Fibroblast of the aortic adventitia (primary cell): Measurements from ENCODE around the gene CTDP1. TPM values are rescaled to one million over a fixed set of nuclear protein-coding genes. Genes with fewer than 3 reads are reported as not detected.

Experiments
- DNase-seq: peaks from one replicate; pipeline ENCODE4 v3.0.0-alpha.2; 2010; ENCODE audit warnings: low read depth
- H3K4me3 ChIP-seq: 2 replicates; pipeline ENCODE4 v1.5.1; 2011; ENCODE audit warnings: low read depth, mild to moderate bottlenecking, control low read depth, low read length, moderate library complexity
- total RNA-seq: library from RNA; depleted of rRNA; stranded (reverse); fragments of >200 nt; gene quantifications from 2 replicates; pipeline ENCODE4 v1.2.3, GENCODE V29; 2012; ENCODE audit warnings: low replicate concordance
- TF ChIP-seq, protein P1 (sequence below): IDR thresholded peaks from 2 replicates; pipeline ENCODE4 v1.5.1; 2011; ENCODE audit warnings: mild to moderate bottlenecking, low read length, control low read depth, inconsistent platforms; ENCODE audit not compliant: insufficient read depth

The CTDP1 gene
- total RNA-seq, 1 donor, result 14.1 TPM

DNA sequence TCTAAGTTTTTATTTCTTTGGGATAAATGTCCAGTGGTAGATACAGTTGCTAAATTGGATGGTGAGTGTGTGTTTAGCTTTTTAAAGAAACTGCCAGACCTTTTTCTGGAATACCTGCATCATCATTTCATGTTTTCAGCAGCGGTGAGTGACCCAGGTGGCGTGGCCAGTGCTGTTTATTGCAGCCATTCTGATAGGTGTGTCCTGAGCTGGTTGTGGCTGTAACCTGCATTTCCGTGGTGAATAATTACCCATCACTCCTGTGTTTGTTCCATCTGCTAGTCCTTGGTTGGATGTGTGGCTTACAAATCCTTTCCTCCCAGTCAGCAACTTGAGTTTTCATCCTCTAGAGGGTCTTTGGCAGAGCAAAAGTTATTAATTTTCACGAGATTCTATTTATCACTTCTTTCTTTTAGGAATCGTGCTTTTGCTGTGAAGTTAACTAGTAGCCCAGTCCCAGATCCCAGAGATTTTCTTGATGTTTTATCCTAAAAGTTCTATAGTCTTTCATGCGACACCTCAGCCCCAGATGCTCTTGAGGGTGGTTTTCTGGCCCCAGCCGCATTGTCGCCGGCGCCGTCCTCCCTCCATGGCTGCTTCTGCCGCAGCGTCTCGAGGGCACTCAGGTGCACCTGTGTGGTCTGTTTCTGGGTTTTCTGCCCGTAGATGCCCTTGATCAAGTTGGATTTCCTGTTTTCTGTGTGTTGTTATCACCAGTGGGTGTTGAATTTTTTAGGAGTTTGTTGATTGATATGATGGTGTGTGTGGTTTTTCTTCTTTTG lies 44.9 kb downstream of the CTDP1 start:
- no peak for DNase-seq
- TF ChIP-seq, protein P1, sequence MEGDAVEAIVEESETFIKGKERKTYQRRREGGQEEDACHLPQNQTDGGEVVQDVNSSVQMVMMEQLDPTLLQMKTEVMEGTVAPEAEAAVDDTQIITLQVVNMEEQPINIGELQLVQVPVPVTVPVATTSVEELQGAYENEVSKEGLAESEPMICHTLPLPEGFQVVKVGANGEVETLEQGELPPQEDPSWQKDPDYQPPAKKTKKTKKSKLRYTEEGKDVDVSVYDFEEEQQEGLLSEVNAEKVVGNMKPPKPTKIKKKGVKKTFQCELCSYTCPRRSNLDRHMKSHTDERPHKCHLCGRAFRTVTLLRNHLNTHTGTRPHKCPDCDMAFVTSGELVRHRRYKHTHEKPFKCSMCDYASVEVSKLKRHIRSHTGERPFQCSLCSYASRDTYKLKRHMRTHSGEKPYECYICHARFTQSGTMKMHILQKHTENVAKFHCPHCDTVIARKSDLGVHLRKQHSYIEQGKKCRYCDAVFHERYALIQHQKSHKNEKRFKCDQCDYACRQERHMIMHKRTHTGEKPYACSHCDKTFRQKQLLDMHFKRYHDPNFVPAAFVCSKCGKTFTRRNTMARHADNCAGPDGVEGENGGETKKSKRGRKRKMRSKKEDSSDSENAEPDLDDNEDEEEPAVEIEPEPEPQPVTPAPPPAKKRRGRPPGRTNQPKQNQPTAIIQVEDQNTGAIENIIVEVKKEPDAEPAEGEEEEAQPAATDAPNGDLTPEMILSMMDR, result no peak
- H3K4me3 ChIP-seq, result no peak overlapping the region

DNA sequence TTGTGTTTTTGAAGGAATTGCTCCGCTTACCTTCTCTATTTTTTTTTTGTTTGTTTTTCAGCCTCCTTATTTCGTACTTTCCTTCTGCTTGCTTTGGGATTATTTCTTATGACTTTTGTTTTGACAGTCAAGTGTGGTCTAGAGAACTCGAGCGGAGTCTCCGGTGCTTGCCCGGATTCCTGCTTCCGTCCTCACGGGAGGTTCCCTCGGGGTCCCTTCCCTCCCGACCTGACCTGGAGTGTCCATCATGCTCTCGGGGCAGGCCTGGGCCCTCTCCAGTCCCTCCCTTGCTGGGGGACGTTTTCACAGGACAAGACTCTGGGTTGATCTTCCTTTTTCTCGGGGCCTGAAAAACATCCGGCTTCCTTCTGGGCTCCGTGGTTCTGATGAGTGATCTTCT lies 45.9 kb downstream of the CTDP1 start:
- TF ChIP-seq, protein P1, result no peak
- no peak overlapping the region for H3K4me3 ChIP-seq
- DNase-seq, result no peak

DNA sequence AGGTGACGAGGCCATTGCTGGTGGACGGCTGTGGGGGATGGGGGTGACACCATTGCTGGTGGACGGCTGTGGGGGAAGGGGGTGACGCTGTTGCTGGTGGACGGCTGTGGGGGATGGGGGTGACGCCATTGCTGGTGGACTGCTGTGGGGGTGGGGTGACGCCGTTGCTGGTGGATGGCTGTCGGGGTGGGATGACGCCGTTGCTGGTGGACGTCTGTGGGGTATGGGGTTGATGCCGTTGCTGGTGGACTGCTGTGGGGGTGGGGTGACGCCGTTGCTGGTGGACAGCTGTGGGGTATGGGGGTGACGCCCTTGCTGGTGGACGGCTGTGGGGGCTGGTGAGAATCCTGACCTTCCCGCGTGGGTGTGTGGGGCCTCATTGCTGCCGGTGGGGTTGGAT lies 47.1 kb downstream of the CTDP1 start:
- TF ChIP-seq, protein P1, result no peak
- H3K4me3 ChIP-seq, result no peak overlapping the region
- no peak for DNase-seq

DNA sequence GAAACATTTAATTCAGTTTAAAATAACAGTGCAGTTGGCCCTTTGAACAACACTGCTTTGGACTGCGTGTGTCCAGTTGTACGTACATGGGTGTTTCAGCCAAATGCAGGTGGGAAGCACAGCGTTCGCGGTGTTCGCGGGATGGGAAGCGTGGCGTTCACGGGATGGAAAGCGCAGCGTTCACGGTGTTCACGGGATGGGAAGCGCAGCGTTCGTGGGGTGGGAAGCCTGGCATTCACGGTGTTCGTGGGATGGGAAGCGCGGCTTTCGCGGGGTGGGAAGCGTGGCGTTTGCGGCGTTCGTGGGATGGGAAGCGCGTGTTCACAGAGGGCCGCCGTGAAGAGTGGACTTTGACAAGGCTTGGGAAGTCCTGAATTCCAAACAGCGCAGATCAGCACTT lies 47.6 kb downstream of the CTDP1 start:
- no peak overlapping the region for H3K4me3 ChIP-seq
- TF ChIP-seq, protein P1, result no peak
- DNase-seq, result no peak

DNA sequence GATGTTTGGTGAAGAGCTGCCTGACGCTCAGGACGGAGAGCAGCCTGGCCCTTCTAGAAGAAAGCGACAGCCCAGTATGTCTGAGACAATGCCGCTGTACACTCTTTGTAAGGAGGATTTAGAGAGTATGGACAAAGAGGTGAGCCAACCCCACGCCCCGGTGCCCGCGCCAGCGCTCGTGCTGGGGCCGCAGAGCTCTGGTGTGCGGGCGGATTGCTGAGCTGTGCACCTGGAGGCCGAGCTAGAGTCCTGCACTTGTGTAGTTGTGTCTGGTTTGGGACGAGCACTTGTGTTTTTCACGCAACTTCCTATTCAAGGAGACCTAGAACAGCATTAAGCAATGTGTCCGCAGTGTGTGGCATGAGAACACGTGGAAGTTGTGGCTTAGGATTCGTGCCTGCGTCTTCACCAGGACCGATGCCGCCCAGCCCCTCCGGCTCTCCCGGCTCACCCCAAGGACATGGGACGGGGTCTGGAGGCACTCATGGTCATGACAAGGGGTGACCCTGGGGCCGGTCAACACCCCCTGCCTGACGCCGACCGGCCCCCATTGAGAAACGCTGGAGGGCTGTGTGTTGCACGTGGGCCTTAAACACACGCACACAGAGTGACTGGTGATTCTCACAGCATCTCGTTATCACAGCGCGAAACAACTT lies 49.5 kb downstream of the CTDP1 start:
- DNase-seq, result no peak
- TF ChIP-seq, protein P1, result no peak
- H3K4me3 ChIP-seq, result no peak overlapping the region

DNA sequence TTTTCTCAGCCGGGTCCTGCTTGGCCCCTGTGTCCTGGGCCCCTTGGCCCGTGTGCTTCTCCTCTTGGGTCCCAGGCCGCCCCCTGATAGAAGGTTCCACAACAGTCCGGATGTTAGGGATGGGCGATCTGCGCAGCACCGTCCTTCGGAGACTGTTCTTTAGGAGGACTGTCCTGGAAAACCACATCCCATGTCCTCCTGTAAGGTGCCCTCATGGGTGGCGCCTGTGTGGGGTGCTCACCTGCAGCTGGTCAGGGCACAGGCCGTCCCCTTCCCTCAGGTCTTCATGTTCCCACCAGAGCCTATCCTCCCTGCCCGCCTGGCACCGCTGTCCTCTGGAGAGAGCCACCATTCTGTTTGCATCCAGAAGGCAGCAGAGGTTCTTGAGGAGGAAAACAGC lies 50.0 kb downstream of the CTDP1 start:
- no peak overlapping the region for H3K4me3 ChIP-seq
- TF ChIP-seq, protein P1, result no peak
- no peak for DNase-seq
